NCI-H748 treated with DMSO at 0.1 percent for 48 hours (cell line): ENCODE results near the gene RPS6KA1.
"Not testable (repeated sequence)": the region's sequence is repeated elsewhere in the genome, so short reads cannot be mapped to it uniquely, and the experiment has no call there.

Experiments
- DNase-seq: peaks from one replicate; lab custom pipeline; 2025; lab: John Stamatoyannopoulos, UW

RPS6KA1 gene

GRCh38 chr1:26555550-26555981, 26.0 kb downstream of the RPS6KA1 start:
- no peak for DNase-seq

- DNase-seq, result no peak
Observed at GRCh38 chr1:26556111-26556510, 26.6 kb downstream of the RPS6KA1 start.

- no peak for DNase-seq
Observed at GRCh38 chr1:26557008-26557407, 27.4 kb downstream of the RPS6KA1 start.

DNA sequence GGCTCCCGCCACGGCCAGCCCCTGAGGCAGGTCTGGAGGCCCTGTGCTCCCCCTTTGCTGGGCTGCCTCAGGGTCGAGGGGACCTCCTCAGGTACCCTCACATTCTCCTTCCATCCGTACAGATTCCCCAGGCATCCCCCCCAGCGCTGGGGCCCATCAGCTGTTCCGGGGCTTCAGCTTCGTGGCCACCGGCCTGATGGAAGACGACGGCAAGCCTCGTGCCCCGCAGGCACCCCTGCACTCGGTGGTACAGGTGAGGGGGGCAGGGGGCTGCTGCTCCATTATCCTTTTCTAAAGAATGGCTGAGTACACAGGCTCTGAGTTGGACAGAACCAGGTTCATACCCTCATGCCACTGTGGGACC, 29.1 kb downstream of the RPS6KA1 start:
- no peak for DNase-seq

- no peak for DNase-seq
Observed at GRCh38 chr1:26560403-26560780, 30.8 kb downstream of the RPS6KA1 start.

GRCh38 chr1:26570287-26570686, 40.7 kb downstream of the RPS6KA1 start:
- no peak for DNase-seq

DNA sequence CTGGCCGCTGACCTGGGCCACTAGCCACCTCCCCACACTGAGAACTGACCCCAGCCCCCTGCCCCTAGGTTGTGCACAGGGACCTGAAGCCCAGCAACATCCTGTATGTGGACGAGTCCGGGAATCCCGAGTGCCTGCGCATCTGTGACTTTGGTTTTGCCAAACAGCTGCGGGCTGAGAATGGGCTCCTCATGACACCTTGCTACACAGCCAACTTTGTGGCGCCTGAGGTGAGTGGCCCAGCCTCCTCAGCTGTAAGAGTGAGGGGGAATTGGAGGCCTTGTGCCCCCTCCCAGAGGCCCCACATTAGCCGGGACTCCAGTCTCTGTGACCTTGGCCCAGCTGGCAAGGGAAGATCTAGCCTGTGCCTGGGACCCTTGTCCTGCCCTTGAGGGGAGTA, 41.8 kb downstream of the RPS6KA1 start:
- DNase-seq, result no peak

- no peak for DNase-seq
Observed at GRCh38 chr1:26574018-26574417, 44.5 kb downstream of the RPS6KA1 start.

GRCh38 chr1:26574719-26575251, 45.2 kb downstream of the RPS6KA1 start:
- DNase-seq, result no peak

GRCh38 chr1:26575348-26575747, 45.8 kb downstream of the RPS6KA1 start:
- DNase-seq, result no peak

DNA sequence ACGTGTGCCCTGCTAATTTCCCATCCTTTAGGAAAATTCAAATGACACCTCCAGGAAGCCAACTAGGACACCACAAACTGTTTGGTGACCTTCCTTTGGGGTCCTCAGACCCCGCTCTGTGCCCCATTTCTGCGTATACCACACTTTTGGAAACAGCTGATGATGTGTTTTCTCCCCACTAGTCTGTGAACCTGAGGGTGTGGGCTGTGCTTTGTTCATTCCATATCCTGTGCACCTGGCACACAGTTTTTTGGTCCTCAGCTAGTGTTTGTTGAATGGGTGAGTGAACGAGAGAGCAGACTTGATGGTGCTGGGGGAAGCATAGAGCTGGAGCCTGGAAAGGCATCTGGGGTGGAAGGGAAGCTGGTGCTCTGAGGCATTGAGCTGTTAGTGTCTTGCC, 48.6 kb downstream of the RPS6KA1 start:
- no peak for DNase-seq

- no peak for DNase-seq
Observed at GRCh38 chr1:26579681-26580111, 50.1 kb downstream of the RPS6KA1 start.

DNA sequence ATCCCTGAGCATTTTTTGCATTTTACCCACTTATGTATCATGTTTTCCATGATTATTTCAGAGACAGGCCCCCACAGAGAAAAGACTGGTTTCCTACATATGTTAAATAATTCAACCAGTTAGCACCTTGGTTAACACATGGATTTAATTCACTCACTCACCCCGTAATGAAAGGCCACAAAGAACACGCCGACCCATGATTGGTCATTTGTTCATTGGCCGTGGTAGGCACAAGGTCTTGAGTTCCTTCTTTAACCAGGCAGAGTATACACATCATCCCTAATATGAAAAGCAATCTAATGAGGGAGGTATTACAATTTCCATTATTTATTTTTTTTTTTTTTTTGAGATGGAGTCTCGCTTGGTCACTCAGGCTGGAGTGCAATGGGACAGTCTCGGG, 50.6 kb downstream of the RPS6KA1 start:
- no peak for DNase-seq

DNA sequence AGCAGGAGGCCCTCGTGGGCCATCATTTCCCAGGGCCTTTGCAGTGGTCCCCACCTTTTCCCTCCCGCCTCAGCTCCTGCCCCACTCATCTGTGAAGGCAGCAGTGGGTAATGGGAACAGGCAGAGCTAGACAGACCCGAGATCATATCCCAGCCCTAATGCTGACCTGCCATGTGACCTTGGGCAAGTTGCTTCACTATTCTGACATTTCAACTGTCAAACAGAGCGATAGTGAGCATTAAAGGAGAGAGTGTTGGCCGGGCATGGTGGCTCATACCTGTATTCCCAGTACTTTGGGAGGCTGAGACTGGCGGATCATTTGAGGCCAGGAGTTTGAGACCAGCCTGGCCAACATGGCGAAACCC, 51.7 kb downstream of the RPS6KA1 start:
- DNase-seq, result no peak

DNA sequence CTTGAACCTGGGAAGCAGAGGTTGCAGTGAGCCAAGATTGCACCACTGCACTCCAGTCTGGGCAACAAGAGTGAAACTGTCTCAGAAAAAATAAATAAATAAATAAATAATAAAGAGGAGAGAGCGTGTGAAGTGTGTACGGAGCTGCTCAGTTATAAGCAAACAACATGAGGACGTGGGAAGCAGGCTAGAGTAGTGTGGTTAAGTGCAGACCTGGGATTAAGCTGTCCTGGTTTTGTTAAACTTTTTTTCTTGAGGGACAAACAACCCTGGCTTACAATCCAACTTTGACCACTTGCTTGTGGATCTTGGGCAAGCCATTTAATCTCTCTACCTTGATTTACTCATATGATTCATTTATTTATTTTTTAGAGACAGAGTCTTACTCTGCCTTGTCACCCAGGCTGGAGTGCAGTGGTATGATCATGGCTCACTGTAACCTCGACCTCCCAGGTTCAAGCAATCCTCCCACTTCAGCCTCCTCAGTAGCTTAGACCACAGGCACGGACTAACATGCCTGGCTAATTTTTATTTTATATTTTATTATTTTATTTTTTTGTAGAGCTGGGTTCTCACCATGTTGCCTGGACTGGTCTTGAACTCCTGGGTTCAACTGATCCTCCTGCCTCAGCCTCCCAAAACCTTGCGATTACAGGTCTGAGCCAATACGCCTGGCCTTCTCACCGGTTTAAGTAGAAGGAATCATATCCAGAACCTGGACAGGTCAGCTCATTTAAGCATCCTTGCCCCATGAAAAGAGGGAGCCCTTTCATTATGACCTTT, 52.7 kb downstream of the RPS6KA1 start:
- DNase-seq, result no peak

DNA sequence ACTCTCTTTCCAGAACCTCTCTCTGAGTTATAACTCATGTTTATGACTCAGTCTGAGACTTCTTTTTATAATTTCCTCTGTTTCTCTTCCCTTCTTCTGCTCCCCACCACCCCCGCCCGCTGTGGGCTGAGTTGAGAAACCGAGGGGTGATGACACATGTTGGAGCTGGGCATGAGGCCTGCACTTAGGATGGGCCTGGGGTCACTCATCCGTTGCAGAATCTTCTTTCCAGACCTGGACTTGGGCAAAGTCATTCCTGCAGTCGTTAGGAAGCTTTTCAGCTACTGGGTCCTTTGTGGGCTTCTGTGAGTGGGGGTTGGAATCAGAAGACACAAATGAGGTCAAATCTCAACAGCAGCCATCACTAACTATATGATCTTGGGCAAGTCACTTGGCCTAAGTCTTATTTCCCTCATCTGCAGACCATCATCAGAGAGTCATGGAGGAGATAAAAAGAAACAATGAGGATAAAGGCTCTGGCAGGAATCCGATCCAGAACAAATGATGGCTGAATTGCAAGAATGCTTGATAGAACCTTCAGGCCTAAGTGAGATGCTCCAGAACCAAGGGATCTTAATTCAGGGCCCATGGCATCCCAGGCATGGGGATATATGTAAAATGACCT, 53.4 kb downstream of the RPS6KA1 start:
- DNase-seq, result no peak

GRCh38 chr1:26583646-26584485, 54.3 kb downstream of the RPS6KA1 start:
- DNase-seq, result no peak

GRCh38 chr1:26584588-26584987, 55.0 kb downstream of the RPS6KA1 start:
- DNase-seq, result not testable (repeated sequence)

DNA sequence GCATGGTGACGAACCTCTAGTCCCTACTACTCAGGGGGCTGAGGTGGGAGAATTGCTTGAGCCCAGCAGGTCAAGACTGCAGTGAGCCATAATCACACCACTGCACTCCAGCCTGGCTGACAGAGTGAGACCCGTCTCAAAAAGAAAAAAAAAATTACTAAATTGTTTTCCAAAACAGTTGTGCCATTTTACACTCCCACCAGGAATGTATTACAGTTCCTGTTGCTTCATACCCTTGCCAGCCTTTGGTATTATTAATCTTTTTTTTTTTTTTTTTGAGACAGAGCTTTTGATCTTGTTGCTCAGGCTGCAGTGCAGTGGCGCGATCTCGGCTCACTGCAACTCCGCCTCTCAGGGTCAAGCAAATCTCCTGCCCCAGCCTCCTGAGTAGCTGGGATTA, 55.9 kb downstream of the RPS6KA1 start:
- DNase-seq, result no peak

DNA sequence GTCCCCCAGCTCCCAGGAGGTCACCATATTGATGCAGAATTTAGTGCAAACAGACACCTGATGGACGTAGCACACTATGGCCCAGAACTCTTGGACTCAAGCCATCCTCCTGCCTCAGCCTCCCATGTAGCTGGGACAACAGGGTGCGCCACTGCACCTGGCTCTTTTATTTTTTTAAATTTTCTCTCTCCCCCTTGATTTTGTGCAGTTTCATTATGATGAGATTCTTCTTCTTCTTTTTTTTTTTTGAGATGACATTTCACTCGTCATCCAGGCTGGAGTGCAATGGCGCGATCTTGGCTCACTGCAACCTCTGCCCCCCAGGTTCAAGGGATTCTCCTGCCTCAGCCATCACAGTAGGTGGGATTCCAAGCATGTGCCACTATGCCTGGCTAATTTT, 63.8 kb downstream of the RPS6KA1 start:
- no peak for DNase-seq

- DNase-seq, result not testable (repeated sequence)
Observed at GRCh38 chr1:26594593-26594992, 65.0 kb downstream of the RPS6KA1 start.

DNA sequence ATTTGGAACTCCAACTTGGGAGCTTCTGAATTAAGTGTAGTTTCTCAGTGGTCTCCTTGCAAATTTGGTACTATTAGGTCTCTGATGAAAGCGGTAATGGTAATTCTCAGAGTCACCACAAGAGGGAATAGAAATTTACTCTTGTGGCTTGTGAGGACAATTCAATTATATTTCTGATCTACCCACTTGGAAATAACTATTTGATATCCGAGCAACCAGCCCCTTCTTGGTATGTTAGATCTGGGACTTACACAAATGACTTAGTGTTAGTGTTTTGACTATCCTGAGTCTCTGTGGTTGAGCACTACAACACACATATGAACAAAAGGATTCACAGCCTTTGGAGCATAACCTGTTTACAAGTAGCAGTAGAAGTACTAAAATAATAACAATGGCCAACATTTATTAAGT, 68.1 kb downstream of the RPS6KA1 start:
- DNase-seq, result peak; percentile 53

DNA sequence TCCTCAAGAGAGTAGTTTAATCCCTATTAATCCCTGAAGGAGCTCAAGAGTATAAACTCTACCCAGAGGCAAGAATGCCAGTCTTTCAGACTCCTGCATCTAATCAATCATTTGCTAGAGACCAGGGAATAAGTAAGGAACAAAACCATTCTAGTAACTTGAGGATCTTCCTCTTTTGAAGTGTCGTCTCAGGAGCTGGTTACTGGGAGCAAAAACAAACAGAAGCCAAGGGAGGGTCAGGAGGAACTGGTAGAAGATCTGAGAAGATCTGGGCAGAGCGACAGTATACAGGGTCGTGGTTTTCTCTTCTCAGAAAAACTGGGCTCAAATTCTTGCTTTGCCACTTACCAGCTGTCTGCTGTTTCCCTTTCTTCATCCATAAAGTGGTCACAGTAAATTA, 69.3 kb downstream of the RPS6KA1 start:
- no peak for DNase-seq
